Fibroblast of skin of back (primary cell): ENCODE results near the gene TFB1M.
"Not testable (repeated sequence)": the region's sequence is repeated elsewhere in the genome, so short reads cannot be mapped to it uniquely, and the experiment has no call there.

Experiments
- DNase-seq: peaks from one replicate; pipeline ENCODE4 v3.0.0-alpha.2; 2013

The TFB1M gene

DNA sequence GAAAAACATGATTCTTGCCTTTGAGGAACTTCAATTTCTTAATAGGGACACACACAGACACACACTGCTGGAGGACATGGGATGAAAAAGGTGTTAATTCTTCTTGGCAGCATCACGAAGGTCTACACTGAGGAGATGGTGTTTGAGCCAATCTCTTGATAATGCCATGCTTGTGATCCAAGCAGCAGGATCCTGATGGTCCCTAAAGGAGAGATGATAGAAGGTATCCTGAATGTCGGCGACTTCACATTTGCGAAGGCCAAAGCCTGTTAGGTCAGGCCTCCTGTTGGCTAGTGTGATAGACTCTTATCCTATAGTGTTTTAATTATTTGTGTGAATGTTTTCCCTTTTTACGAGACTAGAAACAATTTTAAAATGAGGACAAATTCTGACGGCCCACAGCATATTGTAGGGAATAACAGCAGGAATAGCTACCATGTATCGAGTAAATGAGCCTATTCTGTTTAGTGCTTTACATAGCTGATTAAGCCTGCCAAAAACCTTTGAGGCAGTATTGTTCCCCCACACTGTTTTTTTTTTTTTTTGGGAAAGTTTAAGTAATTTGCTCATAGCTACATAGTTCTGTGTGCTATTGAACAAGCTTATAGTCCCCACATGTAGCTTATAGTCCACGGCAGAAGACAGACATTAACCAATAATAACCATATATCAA, 15.3 kb upstream of the TFB1M start:
- no peak for DNase-seq

- DNase-seq, result no peak
These were observed 14.5 kb upstream of the TFB1M start for GRCh38 chr6:155328539-155329459.

DNA sequence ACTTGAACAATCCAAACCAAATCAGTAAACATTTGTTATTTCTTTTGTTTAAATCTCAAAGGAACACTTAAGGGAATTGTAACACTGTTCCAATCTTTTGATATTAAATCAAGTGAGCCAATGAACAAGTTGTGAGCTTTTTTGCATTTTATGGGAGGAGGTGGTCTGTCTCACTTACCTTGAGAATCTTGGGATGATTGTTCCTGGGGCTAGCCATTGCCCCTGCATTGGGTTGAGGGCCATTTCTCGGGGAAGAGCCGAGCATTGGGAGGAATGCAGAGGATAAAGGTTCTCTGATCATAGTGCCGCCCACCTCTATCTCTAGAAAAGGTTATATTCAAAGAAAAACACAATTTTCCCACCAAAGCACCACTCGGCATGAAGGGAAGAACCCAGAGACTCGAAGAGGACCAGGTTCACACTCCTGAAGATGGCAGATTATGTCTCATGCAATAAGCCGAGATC, 13.8 kb upstream of the TFB1M start:
- DNase-seq, result no peak

- peak; percentile 60 for DNase-seq
These were observed 13.2 kb upstream of the TFB1M start for GRCh38 chr6:155327326-155328073.

- DNase-seq, result no peak
These were observed 11.6 kb upstream of the TFB1M start for GRCh38 chr6:155325700-155326516.

- no peak for DNase-seq
These were observed 10.7 kb upstream of the TFB1M start for GRCh38 chr6:155324993-155325392.

GRCh38 chr6:155324172-155324571, 9.9 kb upstream of the TFB1M start:
- DNase-seq, result no peak

- DNase-seq, result no peak
These were observed 5.6 kb upstream of the TFB1M start for GRCh38 chr6:155319902-155320301.

GRCh38 chr6:155317186-155317585, 2.9 kb upstream of the TFB1M start:
- peak; percentile 19 for DNase-seq

- DNase-seq, result no peak
These were observed 2.1 kb upstream of the TFB1M start for GRCh38 chr6:155316419-155316818.

GRCh38 chr6:155315516-155315871, 1.2 kb upstream of the TFB1M start:
- DNase-seq, result no peak

GRCh38 chr6:155314773-155315515, 660 bp upstream of the TFB1M start:
- DNase-seq, result peak; percentile 91

DNA sequence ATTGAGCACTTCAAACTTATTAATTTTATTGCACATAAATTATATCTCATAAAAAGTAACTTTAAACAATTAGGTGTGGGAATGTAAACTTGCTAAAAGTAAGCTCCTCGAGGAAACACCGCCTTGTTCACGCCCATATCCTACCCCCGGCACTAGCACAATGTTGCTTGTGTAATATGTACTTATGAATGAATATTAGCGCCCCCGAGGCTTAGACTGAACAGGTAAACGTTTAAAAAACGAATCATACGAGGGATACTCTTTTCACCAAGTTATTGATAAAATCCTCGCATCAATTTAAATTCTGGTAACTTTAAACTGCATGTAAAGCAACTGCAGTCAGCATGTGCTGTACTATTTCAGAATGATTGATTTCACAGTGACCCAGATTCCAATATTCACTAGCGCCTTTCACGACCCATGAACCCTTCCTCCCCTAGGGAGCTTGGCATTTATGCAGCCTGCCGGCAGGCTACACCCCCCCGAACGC, 637 bp downstream of the TFB1M start:
- DNase-seq, result no peak

- DNase-seq, result not testable (repeated sequence)
These were observed 1.3 kb downstream of the TFB1M start for GRCh38 chr6:155312950-155313349.

DNA sequence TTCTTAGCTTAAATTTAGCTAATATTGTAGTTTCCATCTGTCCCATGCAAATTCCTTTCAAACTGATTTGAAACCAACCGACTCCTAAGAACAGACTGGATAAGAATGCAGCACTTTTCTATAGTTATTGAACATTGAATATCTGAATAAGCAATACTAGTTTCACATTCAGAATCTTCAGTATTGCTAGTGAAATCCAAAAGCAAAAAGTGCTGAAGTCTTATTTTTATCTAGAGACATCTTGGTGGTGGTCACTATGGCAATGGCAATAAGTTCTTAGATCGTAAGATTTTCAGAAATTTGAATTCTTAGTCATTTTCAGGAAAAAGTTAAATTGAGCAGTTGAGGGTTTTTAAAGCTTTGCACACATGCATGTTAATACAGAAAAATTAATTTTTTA, 2.7 kb downstream of the TFB1M start:
- no peak for DNase-seq

DNA sequence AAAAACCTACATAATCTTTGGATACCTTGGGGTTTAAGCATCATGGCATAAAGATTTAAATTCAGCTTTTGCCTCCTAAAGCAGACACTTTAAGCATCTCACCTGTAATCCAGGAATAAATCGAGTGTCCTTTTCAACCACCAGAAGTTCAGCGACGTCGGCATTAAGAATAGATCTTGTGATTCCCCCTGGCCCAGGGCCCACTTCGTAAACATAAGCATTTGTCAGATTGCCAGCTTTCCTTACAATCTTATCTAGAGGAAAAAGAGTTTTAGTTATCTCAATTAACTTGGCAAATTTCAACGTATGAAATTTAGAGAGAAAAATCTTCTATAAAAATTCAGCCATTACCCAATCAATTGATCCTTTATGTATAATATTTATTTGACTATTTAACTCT, 3.2 kb downstream of the TFB1M start:
- DNase-seq, result no peak

DNA sequence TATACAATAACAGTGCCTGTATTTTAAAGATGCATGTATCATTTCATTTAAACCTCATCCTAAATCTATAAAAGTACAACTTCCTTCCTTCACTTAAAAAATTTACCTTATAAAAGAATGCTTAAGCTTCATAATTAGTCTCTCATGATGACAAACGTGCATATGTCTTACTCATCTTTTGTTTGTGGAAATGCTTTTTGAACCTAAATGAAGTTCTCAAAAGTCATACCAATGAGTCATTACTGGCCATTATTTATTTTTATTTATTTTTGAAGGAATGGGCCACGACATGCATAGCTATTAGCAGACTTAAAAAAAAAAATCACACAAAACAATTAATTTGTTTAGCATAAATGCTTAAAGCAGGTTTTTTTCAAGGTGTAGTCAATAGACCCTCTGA, 3.7 kb downstream of the TFB1M start:
- peak; percentile 25 for DNase-seq

- DNase-seq, result no peak
These were observed 5.1 kb downstream of the TFB1M start for GRCh38 chr6:155309150-155309549.

GRCh38 chr6:155306958-155307357, 7.3 kb downstream of the TFB1M start:
- DNase-seq, result no peak

GRCh38 chr6:155303361-155303870, 10.9 kb downstream of the TFB1M start:
- DNase-seq, result no peak

GRCh38 chr6:155301867-155302266, 12.4 kb downstream of the TFB1M start:
- DNase-seq, result peak; percentile 76
